Upper lobe of right lung (tissue), 1 donor: ENCODE results near the gene ZBTB6. TPM values are rescaled to one million over a fixed set of nuclear protein-coding genes. Genes with fewer than 3 reads are reported as not detected.

ENCODE experiments used
- ATAC-seq: fragments of 200-7000 bp; cut with Tn5 transposase; one replicate; pipeline ENCODE4 v1.9.1; 2020; ENCODE audit warnings: mild to moderate bottlenecking, moderate library complexity
- DNase-seq: peaks from one replicate; pipeline ENCODE4 v3.0.0-alpha.2; 2020
- H3K27ac ChIP-seq: fragments of 200-600 bp; one replicate; pipeline ENCODE4 v1.8.0; 2022
- H3K27me3 ChIP-seq: fragments of 200-600 bp; one replicate; pipeline ENCODE4 v1.8.0; 2022; ENCODE audit warnings: mild to moderate bottlenecking
- H3K36me3 ChIP-seq: fragments of 200-600 bp; one replicate; pipeline ENCODE4 v1.8.0; 2022
- H3K4me1 ChIP-seq: fragments of 200-600 bp; one replicate; pipeline ENCODE4 v1.8.0; 2022
- H3K4me3 ChIP-seq: fragments of 200-600 bp; one replicate; pipeline ENCODE4 v1.8.0; 2022; ENCODE audit warnings: mild to moderate bottlenecking
- H3K9me3 ChIP-seq: fragments of 200-600 bp; one replicate; pipeline ENCODE4 v1.8.0; 2022
- CTCF ChIP-seq: fragments of 200-600 bp; IDR thresholded peaks from one replicate; pipeline ENCODE4 v1.8.0; 2022; ENCODE audit warnings: antibody characterized with exemption
- intact Hi-C: fragments of 100-400 bp; cut with DNase I; formaldehyde crosslinking; loops from one replicate; pipeline ENCODE4 v1.11.0; 2022
- total RNA-seq: library from RNA; stranded (reverse); fragmentation: NEBNext Ultra II Directional; extraction: Animal tissue kit (Norgen Biotek cat#: 25700); gene quantifications from one replicate; pipeline ENCODE4 v1.2.1, GENCODE V29; 2021
- donor health status: DM: no; HTN: yes; CAD: no; lungs with severe emphysema.

The ZBTB6 gene
- total RNA-seq, 1 donor from 2014 or later = 8.0 TPM

- intact Hi-C loops = no loop called here
- TF ChIP-seq CTCF = no peak
- H3K36me3 ChIP-seq = peaks cover 10% of the 10 kb centered on the region
- ATAC-seq (no peak), DNase-seq (no peak)
- H3K4me3 ChIP-seq = peak overlapping the region; percentile 79
- no peaks in the 10 kb centered on the region for H3K27me3 ChIP-seq
- H3K27ac ChIP-seq = peak overlapping the region; percentile 86
- peaks cover 10% of the 10 kb centered on the region for H3K4me1 ChIP-seq
- H3K9me3 ChIP-seq = no peaks in the 10 kb centered on the region
Observed at GRCh38 chr9:122941582-122942234, 28.6 kb upstream of the ZBTB6 start.

- peak within 1 kb of the TSS; percentile 79 for H3K4me3 ChIP-seq
- peak within 1 kb of the TSS; percentile 86 for H3K27ac ChIP-seq
- TF ChIP-seq CTCF = no peak
- H3K27me3 ChIP-seq = no peaks in the 10 kb centered on the region
- H3K9me3 ChIP-seq = no peaks in the 10 kb centered on the region
- peak; percentile 99 for ATAC-seq
- intact Hi-C loops = no loop called here
- DNase-seq = peak; percentile 100
- peaks cover 10% of the 10 kb centered on the region for H3K4me1 ChIP-seq
- peaks cover 16% of the 10 kb centered on the region for H3K36me3 ChIP-seq
Observed at GRCh38 chr9:122940749-122941581, 27.8 kb upstream of the ZBTB6 start, which contains the start of gene RABGAP1. Gene RABGAP1 (plus strand): TSS chr9:122941020. CDS start chr9:122957060, 16,040 bp downstream.

- intact Hi-C loops = no loop called here
- peak overlapping the region; percentile 86 for H3K27ac ChIP-seq
- DNase-seq (no peak), ATAC-seq (no peak)
- no peak for TF ChIP-seq CTCF
- peak overlapping the region; percentile 79 for H3K4me3 ChIP-seq
- H3K9me3 ChIP-seq = no peaks in the 10 kb centered on the region
- H3K4me1 ChIP-seq = peaks cover 10% of the 10 kb centered on the region
- H3K36me3 ChIP-seq = peaks cover 16% of the 10 kb centered on the region
- no peaks in the 10 kb centered on the region for H3K27me3 ChIP-seq
Observed at GRCh38 chr9:122940454-122940748, 27.3 kb upstream of the ZBTB6 start.

GRCh38 chr9:122939601-122940000 lies 26.5 kb upstream of the ZBTB6 start:
- Histone ChIP-seq H3K9me3 (no peaks in the 10 kb centered on the region), H3K27ac (no peak overlapping the region), H3K27me3 (no peaks in the 10 kb centered on the region), H3K36me3 (peaks cover 16% of the 10 kb centered on the region), H3K4me3 (no peak overlapping the region), H3K4me1 (peaks cover 10% of the 10 kb centered on the region)
- no peak for ATAC-seq
- TF ChIP-seq CTCF = no peak
- intact Hi-C loops = no loop called here
- no peak for DNase-seq

- TF ChIP-seq CTCF = no peak
- Histone ChIP-seq H3K36me3 (peaks cover 16% of the 10 kb centered on the region), H3K27ac (no peak overlapping the region), H3K9me3 (no peaks in the 10 kb centered on the region), H3K27me3 (no peaks in the 10 kb centered on the region), H3K4me1 (peaks cover 21% of the 10 kb centered on the region), H3K4me3 (no peak overlapping the region)
- DNase-seq (no peak), ATAC-seq (no peak)
- intact Hi-C loops = no loop called here
Observed at GRCh38 chr9:122936883-122937282, 23.8 kb upstream of the ZBTB6 start.
